NCI-H2227 (cell line): ENCODE results near the gene SKI.
A peak's percentile ranks its signal among the peaks of the same experiment; 100 is the strongest.

Experiments
- DNase-seq: peaks from one replicate; lab custom pipeline; 2025; ENCODE audit not compliant: unreplicated experiment; lab: John Stamatoyannopoulos, UW

SKI gene

DNA sequence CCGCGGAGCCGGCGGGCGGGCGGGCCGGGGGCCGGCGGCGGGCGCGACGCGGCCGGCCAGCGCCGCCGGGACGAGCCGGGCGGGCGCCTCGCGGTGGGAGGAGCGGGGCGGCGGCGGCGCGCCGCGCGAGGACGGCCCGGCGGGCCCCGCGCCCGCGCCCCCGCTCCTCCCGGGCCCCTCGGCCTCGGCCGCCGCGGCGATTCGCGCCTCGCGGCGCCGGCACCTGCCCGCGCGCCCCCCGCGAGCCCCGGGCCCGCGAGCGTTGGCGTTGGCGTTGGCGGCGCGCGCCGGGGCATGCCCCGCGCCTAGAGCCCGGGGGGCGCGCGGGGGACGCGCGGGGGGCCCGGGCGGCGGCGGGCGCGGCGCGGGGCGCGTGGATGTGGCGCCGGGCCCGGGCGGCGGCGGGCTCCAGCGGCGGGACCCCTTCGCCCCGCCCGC, at the start of gene SKI:
TSS of gene SKI (plus strand) at position 163 of the 438 bp plus-strand sequence. CDS start 448 bp downstream, outside the sequence.
- peak; percentile 59 for DNase-seq

- DNase-seq = no peak
Observed at GRCh38 chr1:2178875-2179274, 49.2 kb upstream of the SKI start.

GRCh38 chr1:2179283-2180013, 48.7 kb upstream of the SKI start:
- DNase-seq = peak; percentile 29

- DNase-seq = no peak
Observed at GRCh38 chr1:2180297-2181245, 47.5 kb upstream of the SKI start.

GRCh38 chr1:2181271-2181670, 46.8 kb upstream of the SKI start:
- no peak for DNase-seq

DNA sequence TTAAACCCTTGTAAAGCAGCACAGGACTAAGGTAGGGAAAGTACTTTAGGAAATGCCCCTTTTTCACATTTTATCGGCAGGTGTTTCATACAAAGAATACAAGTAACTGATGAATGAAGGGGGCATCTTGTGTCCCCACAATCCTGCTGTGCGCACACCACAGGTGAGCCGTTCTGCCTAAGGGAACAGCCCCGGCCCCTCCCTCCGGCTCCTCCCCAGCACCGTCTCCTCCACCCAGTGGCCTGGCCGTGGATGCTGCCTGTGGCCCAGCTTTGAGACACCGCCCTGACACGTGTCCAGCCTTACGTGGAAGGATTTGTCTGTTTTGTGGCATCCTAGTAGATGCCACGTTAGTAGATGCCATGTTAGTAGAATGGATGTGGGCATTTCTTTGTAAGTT, 46.4 kb upstream of the SKI start:
- DNase-seq = no peak

GRCh38 chr1:2182376-2182775, 45.7 kb upstream of the SKI start:
- DNase-seq = no peak

DNA sequence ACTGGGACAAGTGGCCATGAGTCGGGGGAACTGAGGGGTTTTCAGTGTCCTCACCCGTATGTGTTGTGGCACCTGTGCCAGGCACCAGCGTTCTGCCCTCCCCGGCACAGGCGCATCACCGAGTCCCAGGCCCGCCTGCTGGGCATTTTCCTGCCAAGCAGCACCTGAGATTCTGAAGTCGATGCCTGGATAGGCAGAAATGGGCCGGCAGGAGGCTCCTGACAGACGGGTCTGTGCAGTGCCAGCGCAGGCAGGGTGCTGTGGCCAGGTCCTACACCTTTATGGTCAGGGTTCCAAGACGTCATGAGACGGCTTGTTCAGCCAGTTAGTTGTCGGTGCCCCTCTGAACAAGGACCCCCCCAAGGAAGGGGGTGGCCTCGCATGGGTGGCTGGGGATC, 44.2 kb upstream of the SKI start:
- no peak for DNase-seq

DNA sequence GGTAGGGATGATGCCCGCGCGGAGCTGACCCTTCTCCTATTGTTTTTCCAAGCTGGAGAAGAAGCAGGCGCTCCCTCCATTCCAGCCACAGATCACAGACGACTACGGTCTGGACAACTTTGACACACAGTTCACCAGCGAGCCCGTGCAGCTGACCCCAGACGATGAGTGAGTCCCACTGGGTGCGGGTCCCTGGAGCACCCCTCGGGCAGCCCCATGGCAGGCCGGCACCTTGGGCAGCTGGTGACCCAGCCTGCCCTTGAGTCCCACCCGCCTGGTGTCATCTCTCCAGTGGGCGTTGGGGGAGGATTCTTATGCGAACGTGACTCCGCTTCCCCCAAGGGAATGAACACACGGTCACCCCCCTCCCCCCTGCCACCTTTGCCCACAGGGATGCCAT, 43.6 kb upstream of the SKI start:
- DNase-seq = no peak

GRCh38 chr1:2184934-2185333, 43.2 kb upstream of the SKI start:
- DNase-seq = no peak

DNA sequence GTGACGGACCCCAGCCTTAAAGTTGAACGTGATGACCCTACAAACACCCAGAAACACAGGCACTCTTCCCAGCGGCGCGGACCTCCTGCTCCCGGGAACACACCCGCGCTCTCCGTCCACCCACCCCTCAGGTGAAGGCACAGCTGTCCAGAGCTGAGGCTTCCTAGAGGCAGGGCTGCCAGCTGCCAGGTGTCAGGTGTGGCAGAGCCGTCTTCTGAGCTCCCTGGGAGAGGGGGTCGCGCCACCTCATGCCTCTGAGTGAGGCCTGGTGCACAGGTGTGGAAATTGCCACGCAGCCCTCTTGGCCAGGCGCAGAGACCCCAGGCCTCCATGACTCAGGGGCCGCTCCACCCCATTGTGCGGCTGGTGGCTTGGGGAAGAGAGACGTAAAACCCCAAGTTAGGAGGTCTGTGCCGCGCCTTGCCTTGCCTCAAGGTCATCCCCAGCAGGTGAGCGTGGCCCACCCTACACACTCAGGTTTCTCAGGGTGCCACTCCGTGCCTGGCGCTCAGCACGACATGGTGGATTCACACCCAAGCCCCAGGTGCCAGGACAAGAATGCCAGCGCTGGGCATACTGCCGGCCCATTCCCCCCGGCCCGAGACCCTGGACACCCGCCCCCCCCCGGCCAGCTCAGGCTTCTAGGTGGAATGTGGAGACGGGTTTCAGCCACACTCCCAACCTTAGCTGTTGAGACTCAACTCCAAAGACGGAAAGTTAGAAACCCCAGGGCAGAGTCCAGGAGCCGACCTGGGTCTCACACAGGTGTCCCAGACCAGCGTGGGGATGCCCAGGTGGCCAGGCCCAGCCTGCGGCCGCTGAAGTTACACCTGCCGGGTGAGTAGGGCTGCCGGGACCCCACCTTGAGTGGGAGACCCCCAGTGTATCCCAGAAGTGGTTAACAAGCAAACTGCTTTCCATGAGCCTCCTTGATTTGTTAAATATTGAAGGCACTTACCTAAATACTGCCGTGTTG, 42.0 kb upstream of the SKI start:
- DNase-seq = no peak

DNA sequence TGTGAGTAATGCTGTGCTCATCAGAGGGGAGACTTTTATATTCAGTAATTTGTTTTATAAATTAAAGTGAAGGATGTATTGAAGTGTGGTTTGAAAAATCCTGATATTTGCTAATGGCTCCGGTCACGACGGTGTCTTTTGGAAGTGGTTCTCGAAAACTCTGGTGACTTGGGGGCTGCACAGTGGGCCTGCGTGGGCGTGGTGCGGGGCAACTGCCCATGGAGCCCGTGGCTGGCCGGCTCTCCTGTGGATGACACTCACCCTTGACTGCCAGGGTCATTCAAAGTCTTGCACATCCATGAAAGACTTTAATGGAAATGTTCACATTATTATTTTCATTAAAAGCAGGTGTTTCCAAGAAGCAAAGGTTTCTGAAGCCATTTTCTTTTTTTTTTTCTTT, 41.2 kb upstream of the SKI start:
- no peak for DNase-seq

DNA sequence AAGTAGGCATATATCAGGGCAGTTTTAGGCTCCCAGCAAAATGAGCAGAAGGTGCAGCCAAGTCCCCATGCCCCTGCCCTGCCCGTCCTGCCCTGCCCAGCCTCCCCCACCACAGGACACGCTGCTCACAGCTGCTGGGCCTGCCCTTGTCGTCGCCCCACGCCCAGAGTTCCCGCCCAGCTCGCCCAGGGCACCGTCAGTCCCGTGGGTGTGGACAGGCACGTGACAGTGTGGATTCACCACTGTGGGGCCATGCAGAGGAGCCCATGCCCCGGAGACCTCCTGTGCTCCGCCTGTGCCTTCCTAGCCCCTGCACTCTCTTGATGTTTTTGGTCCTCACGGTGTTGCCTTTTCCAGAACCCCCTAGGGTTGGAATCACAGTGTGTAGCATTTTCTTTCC, 40.5 kb upstream of the SKI start:
- no peak for DNase-seq

DNA sequence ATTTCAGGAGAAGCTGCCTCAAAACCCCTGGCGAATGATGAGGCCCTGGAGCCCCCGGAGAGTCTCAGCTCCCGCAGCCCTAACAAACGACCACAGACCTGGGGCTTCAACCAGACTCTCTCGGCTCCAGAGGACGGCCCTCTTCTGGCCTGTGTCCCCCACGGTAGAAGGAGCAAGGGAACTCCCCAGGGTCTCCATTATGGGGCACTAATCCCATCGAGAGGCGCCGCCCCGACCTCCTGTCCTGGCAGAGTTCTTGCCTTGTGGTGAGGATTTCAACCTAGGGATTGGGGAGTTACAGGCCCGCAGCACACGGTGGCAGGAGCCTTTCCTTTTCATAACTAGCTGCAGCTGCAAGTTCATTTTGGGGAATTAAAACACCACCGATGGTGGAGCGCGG, 39.8 kb upstream of the SKI start:
- no peak for DNase-seq

DNA sequence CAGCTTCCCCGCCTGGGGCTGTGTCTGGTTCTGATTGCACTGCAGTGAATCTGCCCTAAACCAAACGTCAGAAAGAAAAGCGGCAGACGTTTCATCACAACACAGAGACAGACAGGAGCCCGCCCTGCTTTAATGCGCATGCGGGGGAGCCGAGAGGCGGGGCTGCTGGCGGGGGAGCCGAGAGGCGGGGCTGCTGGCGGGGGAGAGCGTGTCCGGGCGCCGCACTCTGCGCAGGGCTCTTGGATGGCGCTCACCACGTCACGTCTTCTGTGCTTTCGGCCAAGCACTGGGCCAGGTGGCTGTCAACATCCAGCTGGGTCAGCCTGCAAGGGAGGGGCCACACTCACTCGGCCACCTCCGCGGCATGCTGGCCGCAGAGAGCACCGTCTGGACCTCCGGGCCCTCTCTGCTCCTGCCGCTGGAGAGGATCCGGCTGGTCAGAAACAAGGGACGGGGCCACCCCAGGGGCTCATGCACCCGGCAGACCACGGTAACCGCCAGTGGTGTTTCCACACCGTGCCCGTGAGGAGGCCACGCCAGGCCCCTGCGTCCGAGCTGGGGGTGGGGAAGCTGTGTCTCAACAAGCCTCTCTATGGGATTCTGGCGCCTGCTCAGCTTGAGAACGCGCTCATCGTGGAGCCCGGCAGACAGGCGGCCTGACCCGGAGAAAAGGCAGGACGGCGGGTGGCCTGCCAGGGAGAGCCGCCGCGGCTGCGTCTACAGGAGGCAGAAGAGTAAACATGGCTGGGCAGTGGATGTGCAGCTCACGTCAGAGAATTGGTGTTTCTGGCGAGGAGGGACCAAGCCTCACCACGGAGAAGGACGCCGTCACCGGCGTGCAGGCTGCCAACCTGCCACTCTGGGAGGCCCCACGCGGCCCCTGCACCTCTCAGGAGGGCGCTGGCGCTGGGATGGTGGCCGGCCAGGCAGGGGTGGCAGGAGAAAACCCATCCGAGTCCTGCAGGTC, 38.4 kb upstream of the SKI start:
- DNase-seq = peak; percentile 96

- DNase-seq = no peak
Observed at GRCh38 chr1:2190491-2190976, 37.6 kb upstream of the SKI start.

GRCh38 chr1:2192031-2192995, 35.8 kb upstream of the SKI start:
- no peak for DNase-seq

GRCh38 chr1:2193514-2194281, 34.4 kb upstream of the SKI start:
- peak; percentile 34 for DNase-seq
